ENCODE results near the gene ERBB3. TPM values are rescaled to one million over a fixed set of nuclear protein-coding genes. Genes with fewer than 3 reads are reported as not detected.

The ERBB3 gene
- total and polyA plus RNA-seq, 2 of the 4 experiments (the other 2 are of a cell fraction): 1.4 to 2.2 TPM

DNA sequence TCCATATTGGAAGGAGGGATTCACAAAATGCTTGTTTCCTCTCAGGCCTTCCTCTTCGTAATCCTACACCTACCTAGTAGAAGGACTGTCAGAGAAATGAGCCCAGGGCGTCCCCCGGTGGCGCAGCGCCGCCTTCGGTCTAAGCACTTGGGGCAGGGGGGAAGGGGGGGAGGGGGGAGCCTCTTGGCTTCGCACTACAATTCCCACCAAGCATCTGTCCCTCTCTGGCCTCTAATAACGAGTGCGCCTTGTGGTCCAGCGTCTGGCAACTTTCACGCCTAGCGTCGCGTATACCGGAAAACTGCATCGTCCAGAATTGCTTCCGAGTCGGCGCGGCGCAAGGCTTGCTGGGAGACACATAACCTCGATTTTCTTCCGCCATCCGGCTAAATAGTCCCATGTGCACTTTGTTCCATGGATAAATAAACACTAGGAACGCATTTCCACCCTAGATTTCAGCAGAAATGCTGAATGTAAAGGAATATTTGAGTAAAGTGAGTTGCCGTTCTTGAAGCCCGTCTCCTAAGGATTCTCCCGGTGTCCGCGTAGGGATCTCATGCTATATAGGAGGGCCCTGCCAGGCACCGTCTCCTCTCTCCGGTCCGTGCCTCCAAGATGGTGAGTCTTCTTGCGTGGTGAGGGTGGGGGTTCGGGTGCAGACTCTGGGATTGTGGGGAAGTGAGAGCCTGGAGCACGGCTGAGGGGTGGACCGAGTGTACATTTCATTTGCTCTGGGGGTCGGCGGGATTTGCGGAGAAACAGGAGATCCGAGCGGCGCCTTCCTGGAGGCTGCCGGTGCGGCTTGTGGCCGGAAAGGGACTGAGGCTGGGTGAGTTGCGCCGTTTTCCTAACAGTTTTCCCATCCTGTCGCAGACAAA lies 38.2 kb upstream of the ERBB3 start, which contains the start of gene RPS26:
Gene RPS26, plus strand, starts transcription at position 367 of the 878 bp plus-strand sequence. Its CDS starts 249 bp downstream, at position 616.
- Histone ChIP-seq H3K56ac (ENCODE audit: extremely low read depth, insufficient read depth, low read length) (peak within 1 kb of the TSS; percentile 100), H2AFZ (replicated peaks; ENCODE audit: low read length, poor library complexity) (peak within 1 kb of the TSS; percentile 91), H3K27ac (ENCODE audit: insufficient read depth, low read length) (peak within 1 kb of the TSS; percentile 90), H4K20me1 (ENCODE audit: insufficient read depth, low read length) (peaks cover 28% of the 10 kb centered on the region), H3K4me1 (ENCODE audit: control insufficient read depth, insufficient read depth, low read length) (no peaks in the 10 kb centered on the region; the same call in 1 of the 2 replicates), H3K14ac (replicated peaks; ENCODE audit: low read depth, low read length) (peak within 1 kb of the TSS; percentile 99), H4K5ac (ENCODE audit: low read depth, low read length) (peak within 1 kb of the TSS; percentile 88), H3K4me3 (ENCODE audit: insufficient read depth, low read depth, low read length) (peak within 1 kb of the TSS; percentile 93), H2BK5ac (ENCODE audit: low read depth, low read length, poor library complexity, severe bottlenecking) (peak within 1 kb of the TSS; percentile 96), H2BK20ac (ENCODE audit: low read depth, low read length) (peak within 1 kb of the TSS; percentile 95; the same call in 1 of the 2 replicates), H2AK9ac (replicated peaks; ENCODE audit: low read depth, low read length, poor library complexity) (peak within 1 kb of the TSS; percentile 100), H3K23ac (ENCODE audit: low read depth, low read length) (peak within 1 kb of the TSS; percentile 99), H3K79me1 (ENCODE audit: low read depth in 1 of 2, low read length in 2 of 2) (peaks cover 9 to 38% of the 10 kb centered on the region in 2 experiments), H2BK120ac (ENCODE audit: low read depth, low read length) (peak within 1 kb of the TSS; percentile 99), H3K36me3 (ENCODE audit: control insufficient read depth, insufficient read depth, low read length) (peaks cover 26% of the 10 kb centered on the region), H3K4me2 (ENCODE audit: low read depth, low read length) (peak within 1 kb of the TSS; percentile 99), H3K9ac (ENCODE audit: low read depth, low read length) (peak within 1 kb of the TSS; percentile 97), H4K91ac (ENCODE audit: insufficient read depth, low read depth, low read length) (peak within 1 kb of the TSS; percentile 96), H2AK5ac (ENCODE audit: low read depth, low read length) (peak within 1 kb of the TSS; percentile 82), H2BK15ac (ENCODE audit: low read depth, low read length) (peak within 1 kb of the TSS; percentile 95; the same call in 2 of the 3 replicates), H3K4ac (ENCODE audit: low read depth, low read length) (peak within 1 kb of the TSS; percentile 96), H3K27me3 (ENCODE audit: control insufficient read depth, insufficient read depth, low read length) (no peaks in the 10 kb centered on the region), H4K8ac (ENCODE audit: low read depth in 2 of 2, low read length in 2 of 2) (peak within 1 kb of the TSS; percentile 80 to 99), H3K18ac (ENCODE audit: low read depth, low read length) (peak within 1 kb of the TSS; percentile 91), H3K9me3 (ENCODE audit: control insufficient read depth, insufficient read depth, low read length) (no peaks in the 10 kb centered on the region), H3K9me1 (ENCODE audit: insufficient read depth, low read length) (no peaks in the 10 kb centered on the region)
- intact Hi-C loops (cut with micrococcal nuclease) (loop anchor here (1.0 to 10.0 kb wide), 3 partner anchors 45 to 304 kb away; partner anchors contain the start of genes ORMDL2 and SARNP), in situ Hi-C loops (cut with MboI; ENCODE audit: low sequenced_read_pairs) (no loop called here), dilution Hi-C loops (cut with HindIII; ENCODE audit: low sequenced_read_pairs, unreplicated experiment) (no loop called here)
- WGBS, 2 experiments (ENCODE audit: extremely low coverage in 2 of 2, insufficient read length in 1 of 2): 5% methylated on average over 7 of the region's 50 CpGs; no CpG with 5 or more reads in 1 of the 2 experiments
- ATAC-seq (ENCODE audit: low read depth) (peak; percentile 88), DNase-seq (peak; percentile 100)
- BruUV-seq (replicated peaks): no TSS peak
- ChIA-PET POLR2A (ENCODE audit: unreplicated experiment) (no interaction called here), CTCF (interaction anchor here (1.5 kb wide), 1 partner anchor 304 kb away, joined by 5 read pairs; no protein-coding TSS in a partner anchor)
- TF ChIP-seq FOS (IDR thresholded peaks at IDR 0.05; ENCODE audit: low read depth, low read length) (no peak), BHLHE40 (IDR thresholded peaks at IDR 0.05; ENCODE audit: low read depth, low read length) (peak; percentile 30; the same call in 1 of the 2 replicates), CEBPB (IDR thresholded peaks at IDR 0.05; ENCODE audit: low read depth, low read length) (0 out of 2 replicates have a peak, but pooled peaks have one; percentile 3), RAD21 (IDR thresholded peaks at IDR 0.05; ENCODE audit: low read length) (peak; percentile 65), RFX5 (IDR thresholded peaks at IDR 0.05; ENCODE audit: low read depth, low read length) (no peak), MXI1 (IDR thresholded peaks at IDR 0.05; ENCODE audit: borderline replicate concordance, low read depth, low read length) (no peak), MAZ (IDR thresholded peaks at IDR 0.05; ENCODE audit: borderline replicate concordance, low read depth, low read length) (0 out of 2 replicates have a peak, but pooled peaks have one; percentile 45), MAFK (IDR thresholded peaks at IDR 0.05; ENCODE audit: low read depth, low read length) (no peak), SMC3 (IDR thresholded peaks at IDR 0.05; ENCODE audit: low read depth, low read length) (peak; percentile 49), POLR2A (IDR thresholded peaks at IDR 0.05; ENCODE audit: low read depth, low read length) (peak; percentile 99), CHD1 (IDR thresholded peaks at IDR 0.05; ENCODE audit: low read depth, low read length) (peak; percentile 21; the same call in 1 of the 2 replicates), RCOR1 (IDR thresholded peaks at IDR 0.05; ENCODE audit: insufficient replicate concordance, low read length) (no peak)
- TF ChIP-seq, protein P1, sequence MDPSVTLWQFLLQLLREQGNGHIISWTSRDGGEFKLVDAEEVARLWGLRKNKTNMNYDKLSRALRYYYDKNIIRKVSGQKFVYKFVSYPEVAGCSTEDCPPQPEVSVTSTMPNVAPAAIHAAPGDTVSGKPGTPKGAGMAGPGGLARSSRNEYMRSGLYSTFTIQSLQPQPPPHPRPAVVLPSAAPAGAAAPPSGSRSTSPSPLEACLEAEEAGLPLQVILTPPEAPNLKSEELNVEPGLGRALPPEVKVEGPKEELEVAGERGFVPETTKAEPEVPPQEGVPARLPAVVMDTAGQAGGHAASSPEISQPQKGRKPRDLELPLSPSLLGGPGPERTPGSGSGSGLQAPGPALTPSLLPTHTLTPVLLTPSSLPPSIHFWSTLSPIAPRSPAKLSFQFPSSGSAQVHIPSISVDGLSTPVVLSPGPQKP (IDR thresholded peaks at IDR 0.05; ENCODE audit: borderline replicate concordance, low read depth, low read length): no peak
- TF ChIP-seq, protein P2, sequence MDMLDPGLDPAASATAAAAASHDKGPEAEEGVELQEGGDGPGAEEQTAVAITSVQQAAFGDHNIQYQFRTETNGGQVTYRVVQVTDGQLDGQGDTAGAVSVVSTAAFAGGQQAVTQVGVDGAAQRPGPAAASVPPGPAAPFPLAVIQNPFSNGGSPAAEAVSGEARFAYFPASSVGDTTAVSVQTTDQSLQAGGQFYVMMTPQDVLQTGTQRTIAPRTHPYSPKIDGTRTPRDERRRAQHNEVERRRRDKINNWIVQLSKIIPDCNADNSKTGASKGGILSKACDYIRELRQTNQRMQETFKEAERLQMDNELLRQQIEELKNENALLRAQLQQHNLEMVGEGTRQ (IDR thresholded peaks at IDR 0.05; ENCODE audit: low read depth, low read length): no peak

Measured in IMR-90 (cell line).